HK-2 (cell line): Measurements from ENCODE around the gene CCT5.
"Not testable (repeated sequence)": the region's sequence is repeated elsewhere in the genome, so short reads cannot be mapped to it uniquely, and the experiment has no call there.

Experiments
- DNase-seq: peaks from one replicate; pipeline ENCODE4 v3.0.0-alpha.2; 2018; ENCODE audit not compliant: unreplicated experiment

CCT5 gene

DNA sequence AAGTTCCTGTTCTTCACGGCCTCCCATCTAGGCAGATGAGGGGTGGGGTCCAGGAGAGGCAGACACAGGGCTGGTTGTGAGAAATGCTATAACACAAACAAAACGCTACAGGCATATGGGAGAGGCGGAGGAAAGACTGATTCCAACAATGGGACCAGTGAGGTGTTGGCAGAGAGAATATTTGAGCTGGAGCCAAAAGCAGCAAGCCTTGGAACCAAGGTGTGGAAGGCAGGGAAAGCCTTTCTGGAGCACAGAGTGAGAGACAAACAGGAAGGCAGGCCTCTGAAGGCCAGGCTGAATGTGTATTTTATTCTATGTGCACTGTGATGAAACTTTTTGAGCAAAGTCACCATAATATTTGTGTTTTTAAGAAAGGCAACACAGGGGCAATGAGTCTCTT is 3.3 kb upstream of the CCT5 start:
- no peak for DNase-seq

DNA sequence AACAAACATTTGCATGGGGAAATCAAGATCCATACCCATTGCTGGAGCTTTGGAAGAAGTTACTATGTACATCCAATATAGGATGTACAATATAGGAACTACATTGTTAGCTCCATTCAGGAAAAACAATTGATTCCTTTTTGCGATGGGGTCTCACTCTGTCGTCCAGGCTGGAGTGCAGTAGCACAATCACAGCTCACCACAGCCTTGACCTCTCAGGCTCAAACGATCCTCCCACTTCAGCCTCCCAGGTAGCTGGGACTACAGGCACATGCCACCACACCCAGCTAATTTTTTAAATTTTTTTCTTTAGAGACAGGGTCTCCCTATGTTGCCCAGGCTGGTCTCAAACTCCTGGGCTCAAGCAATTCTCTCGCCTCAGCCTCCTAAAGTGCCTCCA is 2.9 kb upstream of the CCT5 start:
- DNase-seq, result not testable (repeated sequence)

DNA sequence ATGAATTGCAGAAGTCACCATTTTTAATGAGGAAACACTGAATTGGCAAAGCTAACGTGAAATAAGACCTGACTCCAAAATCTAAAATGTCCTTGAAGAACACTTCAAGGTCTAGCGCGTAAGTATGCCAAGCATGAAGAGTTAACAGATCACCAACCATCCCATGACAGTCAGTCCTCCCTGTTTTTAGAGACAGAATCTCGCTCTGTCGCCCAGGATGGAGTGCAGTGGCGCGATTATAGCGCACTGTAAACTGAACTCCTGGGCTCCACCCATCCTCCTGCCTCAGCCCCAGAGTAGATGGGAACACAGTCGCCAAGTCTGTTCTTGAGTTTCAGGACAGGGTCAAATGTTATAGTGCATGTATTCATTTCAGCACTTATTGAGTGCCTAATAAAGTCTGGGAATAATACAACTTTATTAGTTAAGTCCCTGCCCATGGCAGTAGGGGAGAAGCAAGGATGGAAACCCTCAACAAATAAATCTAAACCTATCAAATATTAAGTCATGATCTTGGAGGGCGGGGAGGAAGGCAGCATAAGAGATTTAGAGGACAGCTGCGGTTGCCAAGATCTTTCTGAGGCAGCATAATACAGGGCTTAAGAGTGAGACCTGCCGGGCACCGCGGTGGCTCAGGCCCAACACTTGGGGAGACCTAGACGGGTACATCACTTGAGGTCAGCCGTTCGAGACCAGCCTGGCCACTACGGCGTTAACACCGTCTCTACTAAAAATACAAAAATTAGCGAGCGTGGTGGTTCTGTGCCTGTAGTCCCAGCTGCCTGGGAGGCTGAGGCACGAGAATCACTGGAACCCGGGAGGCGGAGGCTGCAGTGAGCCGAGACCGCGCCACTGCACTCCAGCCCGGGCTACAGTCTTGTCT is 1.5 kb upstream of the CCT5 start:
- DNase-seq, result no peak

DNA sequence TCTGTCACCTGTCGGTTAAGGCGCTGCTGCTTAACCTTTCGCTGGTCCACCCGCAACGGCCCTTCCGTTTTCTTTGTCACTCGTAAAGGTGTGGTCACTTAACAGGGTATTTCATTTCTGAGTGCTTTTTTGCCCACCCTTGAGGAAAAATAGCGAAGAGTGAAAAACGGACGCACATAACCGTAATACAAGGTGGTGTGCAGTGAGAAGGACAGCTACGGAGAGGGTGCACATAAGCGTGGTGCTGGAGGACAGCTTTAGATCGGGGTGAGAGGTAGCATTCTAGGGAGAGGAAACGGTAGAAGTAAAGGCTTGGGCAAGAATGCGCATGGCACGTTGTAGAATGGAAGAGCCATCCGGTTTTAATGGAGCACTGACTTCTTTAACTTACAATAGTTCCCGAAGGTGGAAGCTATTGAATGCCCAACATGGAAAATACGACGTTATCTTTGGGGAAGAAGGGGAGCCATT is 761 bp downstream of the CCT5 start:
- DNase-seq, result no peak

DNA sequence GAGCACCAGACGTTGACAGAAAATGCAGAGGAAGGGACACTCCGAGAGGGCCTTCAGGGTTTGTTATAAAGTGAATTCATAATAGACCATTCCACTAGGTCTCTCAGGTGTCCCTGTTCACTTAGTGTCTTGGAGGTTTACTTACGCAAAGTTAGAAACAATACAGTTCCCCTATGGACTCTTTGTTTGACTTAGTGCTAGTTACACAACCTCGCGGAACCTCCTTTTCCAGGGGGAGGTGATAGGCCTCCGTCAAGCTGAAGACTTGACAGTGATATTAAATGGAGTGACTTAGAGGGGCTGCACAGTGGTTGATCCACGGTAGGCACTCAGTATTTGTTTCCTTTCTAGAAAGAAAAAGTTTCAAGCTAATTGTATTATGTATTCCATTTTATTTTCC is 1.3 kb downstream of the CCT5 start:
- no peak for DNase-seq

DNA sequence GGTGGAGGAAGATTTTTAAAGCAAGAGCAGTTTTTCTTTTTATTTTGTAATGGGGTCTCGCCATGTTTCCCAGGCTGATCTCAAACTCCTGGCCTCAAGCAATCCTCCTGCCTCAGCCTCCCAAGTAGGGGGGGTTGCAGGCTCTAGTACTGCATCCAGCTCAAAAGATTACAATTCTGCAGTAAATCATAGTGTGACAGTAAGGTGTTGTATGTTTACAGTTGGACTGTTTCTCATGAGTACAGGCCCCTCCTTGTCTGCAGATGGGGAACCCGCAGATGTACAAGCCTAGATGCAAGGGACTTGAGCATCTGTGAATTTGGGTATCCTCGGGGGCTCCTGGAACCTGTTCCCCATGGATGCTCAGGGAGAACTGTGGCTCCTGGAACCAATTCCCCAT is 3.3 kb downstream of the CCT5 start:
- no peak for DNase-seq

DNA sequence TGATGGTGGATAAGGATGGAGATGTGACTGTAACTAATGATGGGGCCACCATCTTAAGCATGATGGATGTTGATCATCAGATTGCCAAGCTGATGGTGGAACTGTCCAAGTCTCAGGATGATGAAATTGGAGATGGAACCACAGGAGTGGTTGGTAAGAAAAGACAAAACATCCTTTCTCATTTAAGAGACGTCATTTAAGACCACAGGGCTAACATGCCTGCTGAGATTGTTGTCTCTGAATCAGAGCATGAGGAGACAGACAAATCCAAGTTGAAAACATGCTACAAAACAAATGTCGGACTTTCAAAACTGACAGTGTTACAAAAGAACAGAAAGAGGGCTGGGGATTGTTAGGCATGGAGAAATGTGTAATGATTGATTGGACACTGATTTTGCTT is 4.6 kb downstream of the CCT5 start:
- no peak for DNase-seq

DNA sequence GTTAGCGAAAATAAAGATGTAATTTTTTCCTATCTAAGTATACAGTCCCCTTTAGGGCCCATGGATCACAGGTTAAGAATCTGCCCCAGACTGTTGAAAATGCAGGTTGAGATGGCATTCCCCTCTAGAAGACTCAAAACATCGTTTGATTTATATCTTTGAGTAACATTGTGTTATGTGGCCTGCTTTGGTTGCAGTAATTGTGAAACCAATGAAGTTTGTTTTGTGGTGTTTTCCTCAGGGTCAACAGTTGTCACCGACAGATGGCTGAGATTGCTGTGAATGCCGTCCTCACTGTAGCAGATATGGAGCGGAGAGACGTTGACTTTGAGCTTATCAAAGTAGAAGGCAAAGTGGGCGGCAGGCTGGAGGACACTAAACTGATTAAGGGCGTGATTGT is 7.8 kb downstream of the CCT5 start:
- no peak for DNase-seq

DNA sequence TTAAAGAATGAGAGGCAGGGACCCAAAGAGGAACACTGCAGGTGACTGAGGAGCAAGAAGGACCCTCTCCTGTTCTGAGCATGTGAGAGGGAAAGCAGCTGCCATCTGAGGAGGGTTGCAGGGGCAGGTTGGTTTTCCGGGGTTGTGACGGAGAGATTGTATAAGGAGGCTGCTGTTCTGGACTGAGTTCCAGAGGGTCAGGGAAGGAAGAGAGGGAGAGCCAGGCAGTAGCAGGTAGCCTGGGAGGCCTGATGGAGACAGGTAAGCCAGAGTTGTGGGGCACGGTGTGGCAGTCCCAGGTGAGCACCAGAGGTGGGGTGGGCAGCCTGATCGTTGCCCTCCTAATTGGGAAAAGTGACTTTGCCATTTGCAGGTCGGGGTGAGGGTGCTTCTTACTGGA is 9.8 kb downstream of the CCT5 start:
- DNase-seq, result no peak

DNA sequence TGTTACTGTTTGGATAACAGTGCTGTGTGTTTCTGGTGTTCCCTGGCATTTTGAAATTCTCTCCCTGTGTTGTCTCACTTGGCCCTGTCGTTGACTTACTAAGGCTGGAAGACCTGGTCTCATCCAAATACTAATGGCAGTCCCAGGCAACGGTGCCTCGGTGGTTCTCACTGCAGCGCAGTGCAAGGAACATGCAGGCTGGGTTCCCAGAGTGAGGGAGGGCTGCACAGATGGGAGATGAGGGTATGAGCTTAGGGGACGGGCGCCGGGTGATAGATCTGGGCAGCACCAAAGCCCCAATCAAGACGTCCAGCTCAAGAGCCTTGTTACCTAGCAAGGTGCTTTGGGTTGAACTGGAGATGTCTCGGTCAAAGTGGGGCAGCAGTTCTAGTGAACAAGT is 11.0 kb downstream of the CCT5 start:
- DNase-seq, result no peak

DNA sequence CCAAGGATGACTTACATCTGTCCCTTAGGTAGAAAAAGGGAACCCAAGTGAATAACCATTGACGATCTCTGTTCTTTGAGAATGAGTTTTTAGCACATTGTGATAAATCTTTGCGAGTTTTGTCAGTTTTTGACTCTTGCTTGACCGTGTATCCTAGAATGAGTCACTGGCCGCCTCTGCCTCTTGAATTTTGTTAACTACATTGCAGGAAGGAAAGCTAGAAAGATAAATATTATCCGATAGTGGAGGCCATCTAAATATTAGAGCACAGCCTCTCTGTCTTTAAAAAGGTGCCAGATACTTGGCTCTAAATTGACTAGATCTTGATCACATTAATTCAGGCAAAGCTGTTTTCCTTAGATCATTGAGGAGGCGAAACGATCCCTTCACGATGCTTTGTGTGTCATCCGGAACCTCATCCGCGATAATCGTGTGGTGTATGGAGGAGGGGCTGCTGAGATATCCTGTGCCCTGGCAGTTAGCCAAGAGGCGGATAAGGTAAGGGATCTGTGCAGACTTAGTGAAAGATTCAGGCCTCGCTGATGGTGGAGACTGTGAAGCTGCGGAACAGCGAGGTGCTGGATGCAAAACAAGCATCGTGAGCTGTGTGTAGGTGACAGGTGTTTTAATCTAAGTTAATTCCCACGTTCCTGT is 12.2 kb downstream of the CCT5 start:
- no peak for DNase-seq

DNA sequence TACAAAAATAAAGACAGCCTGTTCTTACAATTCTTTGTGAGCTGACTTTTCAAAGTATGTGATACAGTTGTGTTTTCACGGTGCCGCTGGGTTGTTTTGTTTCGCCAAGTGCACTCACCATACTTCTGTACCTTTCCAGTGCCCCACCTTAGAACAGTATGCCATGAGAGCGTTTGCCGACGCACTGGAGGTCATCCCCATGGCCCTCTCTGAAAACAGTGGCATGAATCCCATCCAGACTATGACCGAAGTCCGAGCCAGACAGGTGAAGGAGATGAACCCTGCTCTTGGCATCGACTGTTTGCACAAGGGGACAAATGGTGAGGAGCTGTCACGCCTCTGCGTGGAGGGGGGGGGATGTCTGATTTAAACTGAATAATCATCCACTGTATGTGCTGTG is 12.9 kb downstream of the CCT5 start:
- no peak for DNase-seq

DNA sequence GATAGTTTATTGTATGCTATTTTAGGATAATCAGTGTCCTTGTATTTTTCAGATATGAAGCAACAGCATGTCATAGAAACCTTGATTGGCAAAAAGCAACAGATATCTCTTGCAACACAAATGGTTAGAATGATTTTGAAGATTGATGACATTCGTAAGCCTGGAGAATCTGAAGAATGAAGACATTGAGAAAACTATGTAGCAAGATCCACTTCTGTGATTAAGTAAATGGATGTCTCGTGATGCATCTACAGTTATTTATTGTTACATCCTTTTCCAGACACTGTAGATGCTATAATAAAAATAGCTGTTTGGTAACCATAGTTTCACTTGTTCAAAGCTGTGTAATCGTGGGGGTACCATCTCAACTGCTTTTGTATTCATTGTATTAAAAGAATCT is 14.5 kb downstream of the CCT5 start:
- no peak for DNase-seq

DNA sequence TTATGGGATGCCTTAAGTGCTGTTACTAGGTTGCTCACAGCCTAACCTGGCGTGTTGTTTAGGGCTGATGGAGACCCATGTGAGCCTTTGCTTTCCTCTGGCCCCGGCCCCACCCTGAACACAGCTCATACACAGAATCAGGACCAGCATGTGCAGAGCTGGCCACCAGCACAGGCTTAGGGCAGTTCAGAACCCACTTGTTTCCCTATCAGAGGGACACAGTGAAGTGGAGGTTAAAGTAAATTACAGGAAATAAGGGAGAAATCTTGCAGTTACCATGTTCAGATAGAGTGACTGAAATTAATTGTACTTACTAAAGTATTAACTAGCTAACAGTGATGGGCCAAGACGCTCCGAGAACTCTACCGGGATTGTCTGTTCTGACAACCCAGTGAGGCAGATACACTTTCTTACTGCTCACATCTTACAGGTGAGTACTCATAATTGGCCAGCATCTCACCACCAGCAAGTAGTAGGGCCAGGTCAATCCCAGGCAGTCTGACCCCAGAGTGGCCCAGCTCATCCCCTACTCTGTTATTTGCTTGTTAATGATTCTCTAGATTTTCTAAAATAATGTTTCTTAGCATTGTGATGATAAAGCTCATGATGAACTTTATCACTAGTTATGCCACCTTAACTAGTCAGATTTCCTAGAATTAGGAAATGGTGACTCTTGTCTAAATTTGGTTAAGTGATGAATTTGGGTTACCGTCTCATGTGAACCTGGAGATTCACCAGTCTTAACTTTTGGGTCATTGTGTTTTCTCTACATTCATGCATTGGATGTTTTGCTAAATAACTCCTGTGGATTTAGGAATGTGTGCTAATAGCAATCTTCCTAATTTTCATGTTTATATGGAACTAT is 15.4 kb downstream of the CCT5 start:
- no peak for DNase-seq

DNA sequence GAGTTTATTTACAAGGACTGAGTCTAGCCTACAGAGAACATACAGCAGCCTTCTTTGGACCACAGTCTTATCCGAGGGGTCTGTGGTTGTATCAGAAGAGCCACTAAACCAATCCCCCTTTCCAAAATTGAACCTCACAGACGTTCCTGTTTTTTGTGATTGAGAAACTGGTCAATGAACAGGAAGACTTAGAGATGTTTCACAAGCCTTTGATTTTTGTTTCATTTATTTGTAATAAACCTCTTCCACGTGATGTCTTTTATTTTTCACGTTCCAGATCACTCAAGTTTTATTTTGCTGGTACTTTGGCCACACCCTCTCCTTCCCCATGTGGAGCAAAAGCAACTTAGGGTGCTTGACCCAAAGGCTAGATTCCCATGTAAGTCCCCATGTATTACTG is 16.1 kb downstream of the CCT5 start:
- no peak for DNase-seq

DNA sequence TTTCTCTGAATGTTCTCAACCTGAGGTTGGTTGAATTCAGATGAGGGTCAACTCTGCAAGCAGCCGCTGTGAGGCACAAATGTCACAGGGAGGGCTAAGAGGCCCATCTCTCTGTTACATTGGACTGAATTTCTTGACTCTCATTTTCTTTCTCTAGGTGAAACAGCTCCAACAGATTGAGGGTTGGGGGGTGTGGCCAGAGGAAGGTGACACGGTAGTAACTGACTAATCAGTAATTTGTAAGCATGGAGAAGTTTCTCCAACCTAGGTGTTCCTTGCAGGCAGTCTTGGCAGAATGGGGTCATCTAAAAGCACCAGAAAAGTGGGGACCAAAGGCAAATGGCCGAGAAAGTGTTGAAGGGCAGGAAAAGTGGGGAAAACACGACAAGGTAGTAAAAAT is 16.8 kb downstream of the CCT5 start:
- no peak for DNase-seq

DNA sequence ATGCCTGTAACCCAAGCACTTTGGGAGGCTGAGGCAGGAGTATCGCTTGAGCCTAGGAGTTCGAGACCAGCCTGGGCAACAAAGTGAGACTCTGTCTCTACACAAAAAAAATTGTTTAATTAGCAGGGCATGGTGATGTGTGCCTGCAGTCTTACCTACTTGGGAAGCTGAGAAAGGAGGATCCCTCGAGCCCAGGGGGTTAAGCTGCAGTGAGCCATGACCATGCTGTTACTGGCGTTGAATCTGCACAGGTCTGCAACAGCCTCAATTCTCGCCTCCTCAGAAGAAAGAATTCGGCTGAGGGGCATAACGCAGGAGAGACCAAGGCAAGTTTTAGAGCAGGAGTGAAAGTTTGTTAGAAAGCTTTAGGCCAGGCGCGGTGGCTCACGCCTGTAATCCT is 18.0 kb downstream of the CCT5 start:
- no peak for DNase-seq

DNA sequence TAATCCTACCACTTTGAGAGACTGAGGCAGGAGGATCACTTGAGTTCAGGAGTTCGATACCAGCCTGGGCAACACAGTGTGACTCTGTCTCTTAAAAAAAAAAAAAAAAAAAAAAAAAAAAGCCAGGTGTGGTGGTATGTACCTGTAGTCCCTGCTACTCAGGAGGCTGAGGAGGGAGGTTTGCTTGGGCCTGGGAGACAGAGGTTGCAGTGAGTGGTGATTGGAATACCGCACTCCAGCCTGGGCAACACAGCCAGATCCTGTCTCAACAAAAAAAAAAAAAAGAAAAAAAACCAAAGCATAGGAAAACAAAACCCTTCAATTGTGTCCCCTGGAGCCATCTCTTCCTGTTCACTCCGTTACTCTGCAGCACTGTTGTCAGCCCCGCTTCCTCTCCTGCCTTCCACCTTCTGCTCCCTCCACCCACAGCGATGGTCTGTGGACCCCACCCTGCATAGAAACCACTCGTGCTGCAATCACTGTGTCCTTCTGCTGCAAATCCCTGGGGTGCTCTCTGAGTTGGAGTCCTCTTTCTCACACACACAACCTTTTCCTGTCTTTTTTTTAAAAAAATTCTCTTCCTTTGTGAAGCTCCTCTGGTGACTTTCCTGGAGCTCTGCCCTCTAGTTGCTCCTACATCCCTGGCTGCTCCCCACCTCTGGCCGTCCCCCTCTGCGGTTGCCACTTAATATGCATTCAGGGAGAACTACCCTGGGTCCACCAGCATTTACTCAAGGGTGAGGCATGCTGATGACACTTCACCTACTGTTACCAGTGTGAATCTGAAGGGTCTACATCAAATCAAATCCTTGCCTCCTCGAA is 22.2 kb downstream of the CCT5 start:
- DNase-seq, result no peak

DNA sequence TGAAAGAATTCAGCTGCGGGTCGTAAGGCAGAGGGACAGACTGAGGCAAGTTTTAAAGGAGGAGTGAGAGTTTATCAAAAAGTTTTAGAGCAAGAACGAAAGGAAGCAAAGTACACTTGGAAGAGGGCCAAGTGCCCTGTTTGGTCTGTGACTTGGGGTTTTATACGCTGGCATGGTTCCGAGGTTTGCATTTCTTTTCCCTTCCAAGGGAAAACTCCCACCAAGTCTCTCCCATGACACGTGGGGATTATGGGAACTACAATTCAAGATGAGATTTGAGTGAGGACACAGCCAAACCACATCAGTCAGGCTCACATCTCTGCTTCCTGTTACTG is 22.8 kb downstream of the CCT5 start:
- not testable (repeated sequence) for DNase-seq

DNA sequence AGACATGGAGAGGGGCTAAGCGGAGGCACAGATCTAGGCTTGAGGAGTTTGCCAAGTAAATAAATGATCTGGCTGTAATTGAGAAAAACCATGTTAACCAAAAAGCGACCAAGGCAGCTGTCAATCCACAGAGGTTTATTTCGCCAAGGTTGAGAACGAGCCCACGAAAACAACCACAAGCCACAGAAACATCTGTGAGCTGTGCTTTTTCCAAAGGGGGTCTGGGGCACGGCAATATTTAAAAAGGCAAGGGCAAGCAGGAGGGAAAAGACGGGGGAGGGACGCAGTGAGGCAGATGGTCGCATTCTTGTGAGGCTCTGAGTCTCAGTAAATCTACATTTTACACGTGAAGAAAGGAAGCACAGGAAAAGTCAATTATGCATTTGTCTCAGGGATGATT is 25.4 kb downstream of the CCT5 start:
- DNase-seq, result no peak

DNA sequence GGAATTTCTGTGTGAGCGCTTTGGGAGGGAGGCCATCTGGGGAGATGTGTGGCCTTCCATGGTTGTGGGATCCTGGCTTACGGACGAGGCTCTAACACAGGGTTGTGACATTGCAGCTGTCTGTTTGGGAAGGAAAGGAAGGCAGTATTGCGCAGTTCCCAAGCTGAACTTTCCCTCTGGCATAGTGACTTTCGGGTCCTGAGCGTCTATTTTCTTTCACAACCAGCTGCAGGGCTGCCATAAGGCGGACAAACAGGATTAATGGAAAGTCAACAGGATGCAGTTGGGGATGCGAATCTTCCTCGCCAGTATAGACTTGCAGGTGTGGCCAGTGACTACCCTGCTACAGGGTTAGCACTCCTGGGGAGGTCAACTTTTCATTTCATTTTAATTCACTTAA is 25.9 kb downstream of the CCT5 start:
- DNase-seq, result no peak

DNA sequence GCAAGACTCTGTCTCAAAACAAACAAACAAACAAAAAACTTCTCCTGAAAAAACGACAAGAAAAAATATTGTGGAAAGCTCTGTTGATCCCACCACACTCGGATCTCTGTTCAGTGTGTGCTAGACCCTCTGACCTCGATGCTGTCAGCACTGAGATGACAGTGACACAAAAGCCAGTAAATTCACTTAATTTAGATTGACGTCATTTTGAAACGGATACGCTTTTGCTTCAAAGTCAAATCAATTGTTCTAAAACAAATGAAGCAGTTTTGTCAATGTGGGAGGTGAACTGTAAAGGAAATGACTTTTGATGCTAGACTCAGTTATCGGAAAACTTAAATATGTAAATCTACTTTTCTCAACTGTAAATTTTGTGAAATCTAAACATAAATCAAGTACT is 26.6 kb downstream of the CCT5 start:
- no peak for DNase-seq
